Ishikawa (cell line): ENCODE measurements around the gene IPO11.

ENCODE experiments used
- EGR1 ChIP-seq: IDR thresholded peaks from 2 replicates; pipeline ENCODE4 v1.6.1; 2012
- FOXM1 ChIP-seq: IDR thresholded peaks from 2 replicates; pipeline ENCODE4 v1.6.1; 2012; ENCODE audit warnings: low read depth, borderline replicate concordance
- TAF1 ChIP-seq: IDR thresholded peaks from 2 replicates; pipeline ENCODE4 v1.6.1; 2012; ENCODE audit warnings: low read depth, mild to moderate bottlenecking
- TCF12 ChIP-seq: IDR thresholded peaks from 2 replicates; pipeline ENCODE4 v1.6.1; 2012; ENCODE audit warnings: low read depth
- YY1 ChIP-seq: IDR thresholded peaks from 2 replicates; pipeline ENCODE4 v1.6.1; 2012; ENCODE audit warnings: low read depth
- ZBTB7A ChIP-seq: IDR thresholded peaks from 2 replicates; pipeline ENCODE4 v1.6.1; 2012; ENCODE audit warnings: low read depth
- TF ChIP-seq, protein P1 (sequence below): IDR thresholded peaks from 2 replicates; pipeline ENCODE4 v1.6.1; 2012

DNA sequence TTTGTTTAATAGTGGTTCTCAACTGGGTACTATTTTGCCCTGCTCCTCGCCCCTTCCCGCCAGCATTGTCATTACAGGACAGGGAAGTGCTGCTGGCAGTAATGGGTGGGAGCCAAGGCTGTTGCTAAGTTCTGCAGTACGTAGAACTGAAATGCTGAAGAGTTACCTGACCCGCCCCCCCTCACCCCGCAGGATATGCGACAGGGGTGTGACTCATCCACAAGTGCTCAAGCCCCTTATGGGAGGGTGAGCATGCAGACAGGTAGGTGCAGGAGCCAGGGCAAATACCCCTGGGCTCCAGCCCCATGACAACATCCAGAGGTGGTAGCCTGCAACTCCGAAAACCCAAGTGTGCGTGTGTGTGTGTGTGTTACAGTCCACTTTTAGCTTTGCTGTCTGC, 201.8 kb downstream of the IPO11 start:
- TF ChIP-seq YY1: no peak
- no peak for TF ChIP-seq ZBTB7A
- no peak for TF ChIP-seq TAF1
- TF ChIP-seq FOXM1: no peak
- TF ChIP-seq, protein P1, sequence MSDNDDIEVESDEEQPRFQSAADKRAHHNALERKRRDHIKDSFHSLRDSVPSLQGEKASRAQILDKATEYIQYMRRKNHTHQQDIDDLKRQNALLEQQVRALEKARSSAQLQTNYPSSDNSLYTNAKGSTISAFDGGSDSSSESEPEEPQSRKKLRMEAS: no peak
- TF ChIP-seq EGR1: no peak
- no peak for TF ChIP-seq TCF12
